Erythroblast (primary cell): ENCODE results near the gene INKA1.
"Not testable (repeated sequence)": the region's sequence is repeated elsewhere in the genome, so short reads cannot be mapped to it uniquely, and the experiment has no call there.

Experiments
- DNase-seq, 2 experiments: peaks; one replicate each; lab custom pipeline; 2025; lab: John Stamatoyannopoulos, UW
- GATA1 ChIP-seq: IDR thresholded peaks from 2 replicates; pipeline ENCODE4 v1.6.1; 2011; ENCODE audit warnings: low read depth, mild to moderate bottlenecking, control low read depth, low read length, moderate library complexity
- POLR2A ChIP-seq: IDR thresholded peaks from 2 replicates; pipeline ENCODE4 v1.6.1; 2011; ENCODE audit warnings: mild to moderate bottlenecking, low read length

Gene INKA1

DNA sequence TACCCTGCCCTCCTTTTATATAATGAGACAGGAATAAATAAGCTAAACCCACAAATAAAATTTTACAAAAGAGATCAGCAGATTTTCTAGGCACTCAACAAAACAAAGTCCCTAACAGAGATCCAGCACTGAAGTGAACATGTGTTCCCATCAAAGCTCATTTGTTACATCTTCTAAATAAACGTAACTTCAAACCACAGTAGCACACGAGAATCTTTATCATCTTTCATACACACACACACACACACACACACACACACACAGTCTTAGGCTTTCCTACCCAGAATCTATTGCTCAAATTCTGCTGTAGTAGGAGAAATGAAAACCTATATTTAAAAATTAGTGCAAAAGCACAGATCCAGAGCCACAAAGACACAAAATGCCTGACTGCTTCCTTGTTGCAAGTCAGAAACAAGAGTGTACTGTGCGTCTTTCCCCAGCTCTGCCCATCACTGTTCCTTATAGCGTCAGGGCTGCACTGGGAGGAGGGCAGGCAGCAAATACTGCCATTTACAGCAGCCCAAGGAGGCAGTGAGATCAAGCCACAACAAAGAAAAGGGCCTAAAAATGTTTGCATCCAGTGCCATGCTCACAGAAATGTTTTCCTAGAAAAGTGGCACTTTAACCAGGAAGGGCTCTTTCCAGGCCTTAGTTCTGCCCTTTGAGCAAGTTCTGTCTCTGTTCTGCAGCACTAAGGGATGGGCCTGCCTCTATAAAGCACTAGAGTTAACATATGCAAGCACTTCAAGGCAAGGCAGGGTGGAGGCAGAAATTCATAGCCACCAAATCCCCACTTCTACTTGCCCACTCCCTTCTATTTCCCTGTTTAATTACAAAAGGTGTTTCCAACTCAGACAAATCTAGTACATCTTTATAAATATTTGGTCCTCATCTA lies 22.7 kb upstream of the INKA1 start:
- DNase-seq: no peak

GRCh38 chr3:49780975-49781365 lies 22.1 kb upstream of the INKA1 start:
- not testable (repeated sequence) for DNase-seq

More for the DNA sequence above, 22.7 kb upstream of the INKA1 start:
- TF ChIP-seq GATA1 (no peak), POLR2A (no peak)

GRCh38 chr3:49781415-49782199 lies 21.5 kb upstream of the INKA1 start:
- TF ChIP-seq POLR2A: no peak
- no peak for TF ChIP-seq GATA1
- DNase-seq: no peak

- DNase-seq: not testable (repeated sequence)
Measured at GRCh38 chr3:49782277-49782676, 20.8 kb upstream of the INKA1 start.

DNA sequence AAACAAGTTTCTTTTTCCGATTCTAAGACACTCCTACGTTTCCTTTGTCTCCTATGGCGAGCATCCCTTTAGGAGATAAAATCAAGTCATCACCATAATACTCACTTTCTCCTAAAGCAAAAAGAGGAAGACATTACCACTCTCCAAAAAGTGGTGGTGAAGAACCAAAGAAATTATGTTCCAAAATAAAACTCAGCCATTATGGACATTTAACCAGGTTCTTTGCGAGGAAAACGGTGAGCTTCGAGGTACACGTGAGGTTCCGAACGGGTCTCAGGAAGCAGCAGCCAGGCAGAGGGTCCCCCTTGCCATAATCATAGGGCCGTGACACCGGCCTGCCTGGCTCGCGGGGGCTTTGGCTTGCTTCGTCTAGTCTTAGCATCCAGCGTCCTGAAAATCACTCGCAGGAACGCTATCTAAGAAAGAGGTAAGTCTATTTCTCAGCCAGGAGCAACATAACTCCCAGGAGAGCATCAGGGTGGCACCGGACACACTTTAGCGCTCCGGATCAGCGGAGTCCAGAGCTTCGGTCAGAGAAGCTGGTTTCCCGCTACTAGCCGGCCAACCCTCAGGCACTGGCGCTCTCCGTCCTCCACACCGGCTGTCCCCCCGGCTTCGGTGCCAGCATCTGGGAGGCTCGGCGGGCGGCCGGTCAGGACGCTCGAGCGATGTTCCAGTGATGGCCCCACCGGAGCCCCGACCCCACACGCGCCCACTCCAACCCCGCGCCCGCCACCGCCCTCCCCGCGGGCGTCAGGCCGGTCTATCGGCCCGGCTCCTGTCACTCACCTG lies 17.3 kb upstream of the INKA1 start:
- TF ChIP-seq POLR2A (no peak), GATA1 (no peak)
- DNase-seq: peak; percentile 74 to 85

DNA sequence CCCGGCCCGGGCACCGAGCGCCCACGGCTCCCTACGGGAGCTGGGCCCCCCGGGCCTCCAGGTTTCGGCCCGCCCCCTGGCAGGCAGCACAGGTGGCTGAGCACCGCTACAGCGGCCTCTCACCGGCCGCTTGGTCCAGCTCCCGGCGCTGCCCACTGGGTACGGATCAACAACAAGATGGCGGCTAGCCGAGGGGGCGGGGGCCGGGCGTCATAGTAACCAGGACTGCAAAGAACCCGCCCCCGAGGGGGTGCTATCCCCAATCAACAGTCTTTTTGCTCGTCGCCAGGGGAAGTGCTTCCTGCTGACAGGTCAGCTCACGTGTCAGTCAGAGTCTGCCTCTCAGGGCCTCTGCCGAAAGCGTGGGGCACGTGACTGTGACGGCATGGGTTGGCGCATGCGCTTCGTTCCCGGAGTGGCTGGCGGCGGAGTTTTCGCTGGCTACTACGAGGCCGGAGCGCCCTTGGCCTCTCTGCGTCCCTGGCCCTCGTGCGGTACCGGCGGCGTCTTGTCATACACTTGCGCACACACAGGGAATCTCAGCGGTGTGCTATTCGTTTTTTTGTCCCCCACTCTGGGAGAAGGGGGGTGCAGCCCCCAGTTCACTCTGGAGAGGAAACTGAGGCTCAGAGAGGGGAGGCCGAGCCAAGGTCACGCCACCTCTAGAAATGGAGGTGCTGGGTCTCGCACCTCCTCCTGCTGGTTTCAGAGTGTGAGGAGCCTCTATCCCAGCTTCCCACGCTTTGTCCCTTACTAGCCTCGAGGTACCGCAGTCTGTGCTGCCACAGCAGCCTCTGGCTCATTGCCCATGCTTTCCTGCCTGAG lies 16.5 kb upstream of the INKA1 start, which contains the start of gene IP6K1:
Gene IP6K1 (minus strand): TSS at position 186 of the 825 bp plus-strand sequence. CDS start 38,502 bp downstream, outside the sequence.
- TF ChIP-seq POLR2A (peak; percentile 91), GATA1 (no peak)
- DNase-seq: peak; percentile 100

GRCh38 chr3:49787182-49787464 lies 15.9 kb upstream of the INKA1 start:
- peak in 1 of 2 experiments; percentile 51 for DNase-seq
- TF ChIP-seq GATA1 (no peak), POLR2A (no peak)

DNA sequence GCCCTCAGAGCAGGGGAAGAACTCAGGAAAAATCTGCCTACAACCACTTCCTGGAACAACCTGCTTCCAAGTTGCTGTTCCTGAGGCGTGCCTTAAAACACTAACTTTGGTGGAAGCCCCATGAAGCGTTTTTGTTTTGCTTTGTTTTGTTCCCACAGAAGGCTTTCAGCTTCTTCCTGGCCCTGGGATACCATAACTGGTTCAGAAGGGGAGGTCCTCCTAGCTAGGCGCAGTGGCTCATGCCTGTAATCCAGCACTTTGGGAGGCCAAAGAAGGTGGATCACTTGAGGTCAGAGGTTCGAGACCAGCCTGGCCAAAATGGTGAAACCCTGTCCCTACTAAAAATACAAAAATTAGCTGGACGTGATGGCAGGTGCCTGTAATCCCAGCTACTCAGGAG lies 15.5 kb upstream of the INKA1 start:
- no peak for TF ChIP-seq GATA1
- TF ChIP-seq POLR2A: no peak
- DNase-seq: no peak

DNA sequence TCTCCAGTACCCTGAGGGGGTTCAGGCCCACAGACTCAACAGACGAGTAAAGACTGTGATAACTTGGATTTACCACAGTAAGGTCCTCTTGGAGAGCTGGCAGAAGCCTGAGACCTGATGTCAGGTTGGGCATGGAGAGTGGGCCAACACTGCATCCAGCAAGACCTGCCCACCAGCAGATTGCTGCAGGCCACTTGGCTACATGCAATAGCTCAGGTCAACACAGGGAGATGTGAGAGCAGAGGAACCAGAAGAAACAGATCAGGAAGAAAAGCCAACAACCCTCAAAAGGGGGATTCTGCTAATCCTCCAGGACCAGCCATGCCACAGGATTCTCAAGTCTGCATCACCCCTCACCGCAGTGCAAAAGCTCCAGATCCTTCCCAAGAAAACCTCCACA lies 15.0 kb upstream of the INKA1 start:
- TF ChIP-seq POLR2A (no peak), GATA1 (no peak)
- no peak for DNase-seq

- TF ChIP-seq GATA1 (no peak), POLR2A (no peak)
- no peak for DNase-seq
Measured at GRCh38 chr3:49790626-49791411, 12.2 kb upstream of the INKA1 start.

GRCh38 chr3:49791571-49791970 lies 11.5 kb upstream of the INKA1 start:
- DNase-seq: no peak
- TF ChIP-seq GATA1 (no peak), POLR2A (no peak)

GRCh38 chr3:49792371-49793150 lies 10.5 kb upstream of the INKA1 start:
- no peak for TF ChIP-seq POLR2A
- no peak for TF ChIP-seq GATA1

More at GRCh38 chr3:49792371-49793150, 10.5 kb upstream of the INKA1 start:
- DNase-seq: no peak
